SKM-1 (cell line): ENCODE data around the gene PCDHGA8.
A peak's percentile ranks its signal among the peaks of the same experiment; 100 is the strongest.
"Not testable (repeated sequence)": the region's sequence is repeated elsewhere in the genome, so short reads cannot be mapped to it uniquely, and the experiment has no call there.

Experiments
- DNase-seq: peaks from one replicate; lab custom pipeline; 2025; ENCODE audit not compliant: unreplicated experiment; lab: John Stamatoyannopoulos, UW

Gene PCDHGA8

GRCh38 chr5:141399555-141400258 lies 7.3 kb downstream of the PCDHGA8 start:
- no peak for DNase-seq

- DNase-seq, result no peak
Observed at GRCh38 chr5:141402553-141403243, 10.3 kb downstream of the PCDHGA8 start, which contains the start of gene PCDHGA9. TSS of gene PCDHGA9 (plus strand) at chr5:141402778. CDS start at chr5:141402953, 175 bp downstream.

DNA sequence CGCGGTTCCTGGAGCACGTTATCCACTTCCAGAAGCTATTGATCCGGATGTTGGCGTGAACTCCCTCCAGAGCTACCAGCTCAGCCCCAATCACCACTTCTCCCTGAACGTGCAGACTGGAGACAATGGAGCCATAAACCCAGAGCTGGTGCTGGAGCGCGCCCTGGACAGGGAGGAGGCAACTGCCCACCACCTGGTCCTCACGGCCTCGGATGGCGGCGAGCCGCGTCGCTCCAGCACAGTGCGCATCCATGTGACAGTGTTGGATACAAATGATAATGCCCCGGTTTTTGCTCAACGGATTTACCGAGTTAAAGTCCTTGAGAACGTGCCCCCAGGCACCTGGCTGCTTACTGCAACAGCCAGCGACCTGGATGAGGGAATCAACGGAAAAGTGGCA lies 11.0 kb downstream of the PCDHGA8 start:
- DNase-seq, result no peak

GRCh38 chr5:141407790-141408505 lies 15.5 kb downstream of the PCDHGA8 start, which contains the start of gene PCDHGB6:
TSS of gene PCDHGB6 (plus strand) at chr5:141408021. CDS start at chr5:141408203, 182 bp downstream.
- DNase-seq, result not testable (repeated sequence)

DNA sequence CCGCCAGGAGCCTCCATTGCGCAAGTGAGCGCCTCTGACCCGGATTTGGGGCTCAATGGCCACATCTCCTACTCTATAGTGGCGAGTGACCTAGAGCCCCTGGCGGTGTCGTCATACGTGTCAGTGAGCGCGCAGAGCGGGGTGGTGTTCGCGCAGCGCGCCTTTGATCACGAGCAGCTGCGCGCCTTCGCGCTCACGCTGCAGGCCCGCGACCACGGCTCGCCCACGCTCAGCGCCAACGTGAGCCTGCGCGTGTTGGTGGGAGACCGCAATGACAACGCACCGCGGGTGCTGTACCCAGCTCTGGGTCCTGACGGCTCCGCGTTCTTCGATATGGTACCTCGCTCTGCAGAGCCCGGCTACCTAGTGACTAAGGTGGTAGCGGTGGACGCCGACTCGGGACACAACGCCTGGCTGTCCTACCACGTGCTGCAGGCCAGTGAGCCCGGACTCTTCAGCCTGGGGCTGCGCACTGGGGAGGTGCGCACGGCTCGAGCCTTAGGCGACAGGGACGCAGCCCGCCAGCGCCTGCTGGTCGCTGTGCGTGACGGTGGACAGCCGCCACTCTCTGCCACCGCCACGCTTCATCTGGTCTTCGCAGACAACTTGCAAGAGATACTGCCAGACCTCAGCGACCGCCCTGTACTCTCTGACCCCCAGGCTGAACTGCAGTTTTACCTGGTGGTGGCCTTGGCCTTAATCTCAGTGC lies 17.3 kb downstream of the PCDHGA8 start:
- no peak for DNase-seq

GRCh38 chr5:141411575-141411974 lies 19.1 kb downstream of the PCDHGA8 start:
- DNase-seq, result no peak

GRCh38 chr5:141412854-141413539 lies 20.6 kb downstream of the PCDHGA8 start, which contains the start of gene PCDHGA10:
TSS of gene PCDHGA10 (plus strand) at chr5:141412987. CDS start at chr5:141413176, 189 bp downstream.
- peak; percentile 80 for DNase-seq

DNA sequence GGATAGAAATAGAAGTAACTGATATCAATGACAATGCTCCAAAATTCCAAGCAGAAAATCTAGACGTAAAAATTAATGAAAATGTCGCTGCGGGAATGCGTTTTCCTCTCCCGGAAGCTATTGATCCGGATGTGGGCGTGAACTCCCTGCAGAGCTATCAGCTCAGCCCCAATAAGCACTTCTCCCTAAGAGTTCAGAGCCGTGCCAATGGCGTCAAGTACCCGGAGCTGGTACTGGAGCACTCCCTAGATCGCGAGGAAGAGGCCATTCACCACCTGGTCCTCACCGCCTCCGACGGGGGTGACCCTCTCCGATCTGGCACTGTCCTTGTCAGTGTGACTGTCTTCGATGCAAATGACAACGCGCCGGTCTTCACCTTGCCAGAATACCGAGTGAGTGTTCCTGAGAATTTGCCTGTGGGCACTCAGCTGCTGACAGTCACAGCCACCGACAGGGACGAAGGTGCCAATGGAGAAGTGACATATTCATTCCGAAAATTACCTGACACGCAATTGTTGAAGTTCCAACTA lies 21.2 kb downstream of the PCDHGA8 start:
- no peak for DNase-seq

DNA sequence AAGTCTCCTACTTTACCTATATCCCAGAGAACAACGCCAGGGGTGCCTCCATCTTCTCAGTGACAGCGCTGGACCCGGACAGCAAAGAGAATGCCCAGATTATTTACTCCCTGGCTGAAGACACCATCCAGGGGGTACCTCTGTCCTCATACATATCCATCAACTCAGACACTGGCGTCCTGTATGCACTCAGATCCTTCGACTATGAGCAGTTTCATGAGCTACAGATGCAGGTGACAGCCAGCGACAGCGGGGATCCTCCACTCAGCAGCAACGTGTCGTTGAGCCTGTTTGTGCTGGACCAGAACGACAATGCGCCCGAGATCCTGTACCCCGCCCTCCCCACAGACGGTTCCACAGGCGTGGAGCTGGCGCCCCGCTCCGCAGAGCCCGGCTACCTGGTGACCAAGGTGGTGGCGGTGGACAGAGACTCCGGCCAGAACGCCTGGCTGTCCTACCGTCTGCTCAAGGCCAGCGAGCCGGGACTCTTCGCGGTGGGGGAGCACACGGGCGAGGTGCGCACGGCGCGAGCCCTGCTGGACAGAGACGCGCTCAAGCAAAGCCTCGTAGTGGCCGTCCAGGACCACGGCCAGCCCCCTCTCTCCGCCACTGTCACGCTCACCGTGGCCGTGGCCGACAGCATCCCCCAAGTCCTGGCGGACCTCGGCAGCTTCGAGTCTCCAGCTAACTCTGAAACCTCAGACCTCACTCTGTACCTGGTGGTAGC lies 22.3 kb downstream of the PCDHGA8 start:
- not testable (repeated sequence) for DNase-seq

- not testable (repeated sequence) for DNase-seq
Observed at GRCh38 chr5:141415275-141415618, 22.8 kb downstream of the PCDHGA8 start.

DNA sequence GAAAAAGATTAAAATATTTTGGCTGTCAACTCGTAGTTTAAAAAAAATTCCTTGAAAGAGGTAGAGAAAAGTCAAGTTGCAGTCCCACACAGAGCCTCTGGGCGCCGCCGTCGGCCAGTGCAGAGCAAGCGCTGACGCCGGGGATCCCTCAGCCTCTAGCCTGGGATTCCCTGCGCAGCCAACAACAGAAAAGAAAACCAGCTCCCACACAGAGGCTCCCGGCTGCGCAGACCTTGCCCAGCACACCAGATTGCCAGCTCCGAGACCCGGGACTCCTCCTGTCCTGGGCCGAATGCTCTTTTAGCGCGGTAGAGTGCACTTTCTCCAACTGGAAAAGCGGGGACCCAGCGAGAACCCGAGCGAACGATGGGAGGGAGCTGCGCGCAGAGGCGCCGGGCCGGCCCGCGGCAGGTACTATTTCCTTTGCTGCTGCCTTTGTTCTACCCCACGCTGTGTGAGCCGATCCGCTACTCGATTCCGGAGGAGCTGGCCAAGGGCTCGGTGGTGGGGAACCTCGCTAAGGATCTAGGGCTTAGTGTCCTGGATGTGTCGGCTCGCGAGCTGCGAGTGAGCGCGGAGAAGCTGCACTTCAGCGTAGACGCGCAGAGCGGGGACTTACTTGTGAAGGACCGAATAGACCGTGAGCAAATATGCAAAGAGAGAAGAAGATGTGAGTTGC lies 25.2 kb downstream of the PCDHGA8 start, which contains the start of gene PCDHGB7:
PCDHGB7 (plus strand) TSS at position 184 of the 679 bp plus-strand sequence; CDS start at position 367, 183 bp downstream.
- DNase-seq, result peak; percentile 65

- DNase-seq, result no peak
Observed at GRCh38 chr5:141419074-141419880, 26.8 kb downstream of the PCDHGA8 start.

- DNase-seq, result no peak
Observed at GRCh38 chr5:141420855-141421488, 28.5 kb downstream of the PCDHGA8 start, which contains the start of gene PCDHGA11. TSS of gene PCDHGA11 (plus strand) at chr5:141421051. CDS start at chr5:141421228, 177 bp downstream.

- DNase-seq, result no peak
Observed at GRCh38 chr5:141421489-141421855, 29.0 kb downstream of the PCDHGA8 start.

- no peak for DNase-seq
Observed at GRCh38 chr5:141422742-141423291, 30.4 kb downstream of the PCDHGA8 start.

GRCh38 chr5:141427783-141428426 lies 35.5 kb downstream of the PCDHGA8 start:
- no peak for DNase-seq
